Measurements from ENCODE around the gene MMS19.

- TF ChIP-seq CTCF (IDR thresholded peaks at IDR 0.05; ENCODE audit: insufficient read depth, low read length, poor library complexity, severe bottlenecking) (no peak), EZH2phosphoT487 (conservative IDR thresholded peaks at IDR 0.05; ENCODE audit: low read length) (no peak)
Measured at GRCh38 chr10:97511711-97512440, 13.7 kb upstream of the MMS19 start.

Data from SU-DHL-6 (cell line).